ENCODE results near the gene MRE11.

The MRE11 gene

GRCh38 chr11:94532211-94532610 lies 38.6 kb upstream of the MRE11 start:
- no peak for TF ChIP-seq CTCF (IDR thresholded peaks at IDR 0.05; ENCODE audit: control insufficient read depth, extremely low read depth, insufficient read depth)
- H3K4me3 ChIP-seq (ENCODE audit: low read depth, low read length): no peak overlapping the region
- no peak for DNase-seq (ENCODE audit: low read depth)

DNA sequence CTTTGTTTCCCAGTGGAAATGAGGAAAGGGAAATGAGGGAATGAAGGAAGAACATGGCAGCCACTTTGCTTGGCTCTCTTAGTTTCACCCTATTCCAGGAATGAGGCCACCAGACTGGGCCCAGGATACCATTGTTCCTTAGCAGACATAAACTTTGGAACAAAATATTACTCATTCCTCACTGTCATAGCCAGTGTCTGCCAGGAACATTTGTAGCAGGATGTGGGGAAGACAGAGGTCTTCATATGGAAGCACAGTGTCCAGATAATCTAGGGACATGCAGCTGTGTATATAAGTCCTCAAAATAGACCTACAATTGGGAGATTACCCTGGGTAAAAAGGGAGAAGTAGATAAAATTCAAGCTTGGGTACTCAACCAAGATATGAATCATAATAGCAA lies 34.9 kb upstream of the MRE11 start:
- no peak for DNase-seq (ENCODE audit: low read depth)
- no peak overlapping the region for H3K4me3 ChIP-seq (ENCODE audit: low read depth, low read length)
- TF ChIP-seq CTCF (IDR thresholded peaks at IDR 0.05; ENCODE audit: control insufficient read depth, extremely low read depth, insufficient read depth): no peak

- no peak for DNase-seq (ENCODE audit: low read depth)
- no peak overlapping the region for H3K4me3 ChIP-seq (ENCODE audit: low read depth, low read length)
- no peak for TF ChIP-seq CTCF (IDR thresholded peaks at IDR 0.05; ENCODE audit: control insufficient read depth, extremely low read depth, insufficient read depth)
These were observed 33.2 kb upstream of the MRE11 start for GRCh38 chr11:94526645-94527438.

DNA sequence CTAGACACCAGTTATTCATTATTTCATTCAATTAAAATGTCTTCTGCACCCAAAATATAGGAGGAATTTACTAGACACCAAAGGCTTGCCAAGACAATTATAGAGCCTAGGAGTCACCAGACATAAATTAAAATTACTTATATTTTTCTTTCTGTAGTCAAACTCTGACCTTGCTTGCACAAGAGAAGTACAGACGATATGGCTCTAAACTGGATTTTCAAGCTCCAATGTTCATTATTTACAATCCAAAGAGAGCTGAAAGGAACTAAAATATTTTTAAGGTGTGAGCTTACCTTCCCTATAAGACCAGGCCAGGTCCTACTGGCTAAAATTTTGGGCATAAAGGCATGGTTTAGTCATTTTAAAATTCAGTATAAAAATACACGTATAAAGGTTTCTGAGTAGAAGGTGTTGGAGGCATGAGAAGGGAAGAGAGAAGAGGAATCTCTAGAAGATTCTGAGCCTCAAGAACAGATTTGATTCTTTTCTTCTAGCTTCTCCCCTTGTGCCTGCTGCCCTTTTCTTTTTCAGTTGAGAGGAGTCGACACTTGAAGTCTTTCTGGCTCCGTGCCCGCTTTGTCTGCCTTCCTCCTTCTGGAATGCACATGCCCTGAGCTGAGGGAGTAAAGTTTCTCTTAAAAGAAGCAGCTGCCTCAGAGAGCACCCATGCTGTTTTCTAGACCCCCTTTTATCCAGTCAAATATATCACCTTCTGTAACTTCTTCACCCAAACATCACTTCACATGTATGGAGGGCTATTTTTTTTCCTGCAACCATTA lies 32.1 kb upstream of the MRE11 start:
- no peak for TF ChIP-seq CTCF (IDR thresholded peaks at IDR 0.05; ENCODE audit: control insufficient read depth, extremely low read depth, insufficient read depth)
- no peak overlapping the region for H3K4me3 ChIP-seq (ENCODE audit: low read depth, low read length)
- no peak for DNase-seq (ENCODE audit: low read depth)

DNA sequence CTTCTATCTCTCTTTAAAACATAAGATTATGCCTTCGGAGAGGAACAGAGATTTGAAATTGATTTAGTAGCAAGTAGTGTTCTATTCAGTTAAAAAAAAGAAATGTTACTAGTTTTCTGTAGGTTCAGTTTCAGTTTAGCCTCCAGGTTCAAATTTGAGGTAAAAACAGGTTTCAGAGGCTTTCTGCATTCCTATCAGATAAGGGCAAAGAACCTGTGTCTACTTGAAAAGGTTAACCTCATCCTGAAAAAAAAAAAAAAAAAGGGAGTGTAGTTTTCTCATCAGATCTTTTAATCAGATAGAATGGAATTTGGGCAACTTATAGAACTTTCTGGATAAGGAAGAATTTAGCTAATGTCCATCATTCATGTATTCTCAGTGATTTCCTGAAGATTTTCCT lies 30.7 kb upstream of the MRE11 start:
- DNase-seq (ENCODE audit: low read depth): no peak
- no peak for TF ChIP-seq CTCF (IDR thresholded peaks at IDR 0.05; ENCODE audit: control insufficient read depth, extremely low read depth, insufficient read depth)
- no peak overlapping the region for H3K4me3 ChIP-seq (ENCODE audit: low read depth, low read length)

DNA sequence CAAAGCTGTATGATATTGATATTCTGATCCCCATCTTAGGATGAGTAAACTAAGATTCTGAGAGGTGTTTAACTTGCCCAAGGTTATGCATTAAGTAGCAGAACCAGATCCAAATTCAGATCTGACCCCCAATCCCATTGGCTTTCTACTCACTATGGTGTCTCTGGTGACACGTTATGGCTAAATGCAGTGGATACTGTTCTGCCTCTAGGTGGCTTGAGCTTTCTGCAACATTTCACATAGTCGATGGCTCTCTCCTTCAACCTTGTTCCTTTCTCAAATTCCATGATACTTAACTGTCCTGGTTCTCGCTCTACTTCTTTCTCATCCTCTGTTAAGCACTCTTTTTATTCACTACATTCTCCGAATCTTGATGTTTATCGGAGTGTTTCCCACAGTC lies 28.0 kb upstream of the MRE11 start:
- DNase-seq (ENCODE audit: low read depth): no peak
- H3K4me3 ChIP-seq (ENCODE audit: low read depth, low read length): no peak overlapping the region
- TF ChIP-seq CTCF (IDR thresholded peaks at IDR 0.05; ENCODE audit: control insufficient read depth, extremely low read depth, insufficient read depth): peak; percentile 48
